ENCODE measurements around the gene TMEM184A.
A peak's percentile ranks its signal among the peaks of the same experiment; 100 is the strongest.

Gene TMEM184A

DNA sequence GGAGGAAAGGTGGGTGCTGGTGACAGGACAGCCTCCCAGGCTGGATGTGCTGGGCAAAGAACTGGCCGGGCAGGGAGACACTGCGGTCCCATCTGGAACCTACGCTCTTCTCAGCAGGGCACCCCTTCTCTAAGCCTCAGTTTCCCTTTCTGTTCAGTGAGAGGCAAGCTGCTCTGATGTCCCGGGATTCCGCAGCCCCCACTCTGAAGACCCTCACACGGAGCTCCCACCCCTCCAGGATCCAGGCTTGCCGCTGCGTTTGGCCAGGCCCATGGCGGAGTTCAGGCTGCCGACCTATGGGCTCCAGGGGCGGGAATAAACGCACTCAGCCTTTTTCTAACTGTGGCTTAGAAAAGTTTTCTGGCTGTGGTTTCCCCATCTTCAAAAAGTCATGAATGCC, 41.6 kb downstream of the TMEM184A start:
- Mint-ChIP-seq H3K27me3 (peaks cover 13% of the 10 kb centered on the region), H3K36me3 (ENCODE audit: low read depth) (no peaks in the 10 kb centered on the region), H3K4me3 (no peak overlapping the region), H3K4me1 (ENCODE audit: low read depth) (peaks cover 43% of the 10 kb centered on the region), H3K27ac (peak overlapping the region; percentile 90), H3K9me3 (peaks cover 5% of the 10 kb centered on the region)
- intact Hi-C loops (cut with micrococcal nuclease) = no loop called here

GRCh38 chr7:1513657-1514095, 42.3 kb downstream of the TMEM184A start:
- Mint-ChIP-seq H3K27me3 (peaks cover 13% of the 10 kb centered on the region), H3K4me3 (no peak overlapping the region), H3K9me3 (no peaks in the 10 kb centered on the region), H3K36me3 (ENCODE audit: low read depth) (no peaks in the 10 kb centered on the region), H3K27ac (peak overlapping the region; percentile 90), H3K4me1 (ENCODE audit: low read depth) (peaks cover 43% of the 10 kb centered on the region)
- intact Hi-C loops (cut with micrococcal nuclease) = no loop called here

- Mint-ChIP-seq H3K9me3 (no peaks in the 10 kb centered on the region), H3K4me1 (ENCODE audit: low read depth) (peaks cover 43% of the 10 kb centered on the region), H3K27ac (peak overlapping the region; percentile 90), H3K4me3 (peak overlapping the region; percentile 20), H3K36me3 (ENCODE audit: low read depth) (no peaks in the 10 kb centered on the region), H3K27me3 (peaks cover 13% of the 10 kb centered on the region)
- intact Hi-C loops (cut with micrococcal nuclease) = no loop called here
Observed at GRCh38 chr7:1512781-1513656, 43.0 kb downstream of the TMEM184A start.

DNA sequence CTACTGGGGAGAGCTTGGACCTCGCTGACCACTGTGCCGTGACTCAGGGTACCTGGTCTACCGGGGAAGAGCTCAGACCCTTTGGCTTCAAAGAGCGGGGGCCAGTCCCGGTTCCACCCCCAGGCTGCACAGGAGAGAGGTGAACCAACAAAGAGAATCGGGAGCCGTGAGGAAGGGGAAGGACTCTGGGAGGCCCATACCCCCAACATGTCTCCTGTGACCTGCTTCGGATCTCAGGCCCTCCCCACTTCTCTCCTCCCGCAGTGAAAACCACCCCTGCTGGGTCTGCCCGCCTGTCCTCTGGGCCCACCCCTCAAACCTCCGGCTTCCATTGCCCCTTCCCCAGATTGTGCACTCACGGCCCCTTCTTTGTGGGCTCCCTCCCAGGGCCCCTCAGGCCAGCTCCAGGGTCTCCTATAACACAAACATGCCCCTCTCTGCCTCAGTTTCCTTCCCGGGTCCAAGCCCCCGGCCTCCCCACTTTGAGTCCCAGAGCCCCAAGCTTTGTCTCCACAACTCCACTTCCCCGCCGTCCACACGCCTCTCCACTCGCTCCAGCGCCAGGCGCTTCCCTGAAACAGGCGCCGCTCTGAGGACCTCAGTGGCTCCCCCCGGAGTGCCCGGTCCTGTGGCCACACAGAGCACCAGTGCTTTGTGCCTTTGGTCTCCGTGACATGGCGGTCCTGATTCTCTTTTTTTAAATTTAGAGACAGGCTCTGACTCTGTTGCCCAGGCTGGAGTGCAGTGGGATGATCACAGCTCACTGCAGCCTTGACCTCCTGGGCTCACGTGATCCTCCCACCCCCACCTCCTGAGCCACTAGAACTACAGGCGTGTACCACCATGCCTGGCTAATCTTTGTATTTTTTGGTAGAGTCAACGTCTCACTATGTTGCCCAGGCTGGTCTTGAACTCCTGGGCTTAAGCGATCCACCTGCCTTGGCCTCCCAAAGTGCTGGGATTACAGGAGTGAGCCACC, 44.3 kb downstream of the TMEM184A start:
- Mint-ChIP-seq H3K27ac (peak overlapping the region; percentile 90), H3K9me3 (no peaks in the 10 kb centered on the region), H3K4me1 (ENCODE audit: low read depth) (peaks cover 49% of the 10 kb centered on the region), H3K4me3 (no peak overlapping the region), H3K27me3 (peaks cover 13% of the 10 kb centered on the region), H3K36me3 (ENCODE audit: low read depth) (no peaks in the 10 kb centered on the region)
- intact Hi-C loops (cut with micrococcal nuclease) = no loop called here

DNA sequence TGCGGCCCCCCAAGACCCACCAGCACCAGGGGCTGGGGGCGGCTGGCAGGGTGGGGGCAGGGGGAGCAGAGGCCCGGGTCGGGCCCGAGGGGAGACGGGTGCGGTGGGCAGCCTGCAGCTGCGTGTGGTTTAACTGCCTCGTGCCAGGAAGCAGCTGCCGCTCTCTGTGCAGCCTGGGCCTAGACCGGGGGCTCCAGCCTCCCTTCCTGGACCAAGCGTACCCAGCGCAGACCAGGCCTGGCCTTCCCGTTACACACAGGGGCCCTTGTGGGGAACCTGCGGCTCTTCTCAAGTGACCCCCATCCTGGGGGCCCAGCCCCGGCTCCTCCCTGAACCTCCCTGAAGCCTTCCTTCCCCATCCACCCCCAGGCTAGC, 45.2 kb downstream of the TMEM184A start:
- no peaks in the 10 kb centered on the region for H3K36me3 Mint-ChIP-seq (ENCODE audit: low read depth)
- no peak overlapping the region for H3K4me3 Mint-ChIP-seq
- intact Hi-C loops (cut with micrococcal nuclease) = no loop called here
- H3K4me1 Mint-ChIP-seq (ENCODE audit: low read depth) = peaks cover 59% of the 10 kb centered on the region
- no peaks in the 10 kb centered on the region for H3K9me3 Mint-ChIP-seq
- peak overlapping the region; percentile 90 for H3K27ac Mint-ChIP-seq
- H3K27me3 Mint-ChIP-seq = peaks cover 13% of the 10 kb centered on the region

DNA sequence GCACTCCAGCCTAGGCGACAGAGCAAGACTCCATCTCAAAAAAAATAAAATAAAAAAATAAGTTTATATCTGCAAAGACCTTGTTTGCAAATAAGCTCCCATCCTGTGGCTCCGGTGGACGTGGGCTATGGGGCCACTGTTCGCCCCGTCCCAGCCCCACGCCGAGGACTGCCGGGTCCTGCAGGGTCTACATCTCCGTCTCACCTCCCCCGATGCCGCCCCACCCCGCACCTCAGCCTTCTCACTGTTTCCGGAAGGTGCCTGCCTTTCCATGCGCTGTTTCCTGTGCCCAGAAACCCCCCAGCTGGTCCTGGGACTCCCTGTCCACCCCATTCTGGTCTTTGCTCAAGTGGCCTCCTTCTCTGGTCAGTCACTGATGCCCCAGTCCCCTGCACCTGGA, 46.8 kb downstream of the TMEM184A start:
- Mint-ChIP-seq H3K4me3 (no peak overlapping the region), H3K36me3 (ENCODE audit: low read depth) (no peaks in the 10 kb centered on the region), H3K9me3 (no peaks in the 10 kb centered on the region), H3K4me1 (ENCODE audit: low read depth) (peaks cover 53% of the 10 kb centered on the region), H3K27ac (no peak overlapping the region), H3K27me3 (peaks cover 13% of the 10 kb centered on the region)
- intact Hi-C loops (cut with micrococcal nuclease) = no loop called here

GRCh38 chr7:1508277-1508758, 47.7 kb downstream of the TMEM184A start:
- no peak overlapping the region for H3K27ac Mint-ChIP-seq
- peaks cover 49% of the 10 kb centered on the region for H3K4me1 Mint-ChIP-seq (ENCODE audit: low read depth)
- peaks cover 13% of the 10 kb centered on the region for H3K27me3 Mint-ChIP-seq
- H3K4me3 Mint-ChIP-seq = no peak overlapping the region
- intact Hi-C loops (cut with micrococcal nuclease) = no loop called here
- peaks cover 6% of the 10 kb centered on the region for H3K36me3 Mint-ChIP-seq (ENCODE audit: low read depth)
- no peaks in the 10 kb centered on the region for H3K9me3 Mint-ChIP-seq

- Mint-ChIP-seq H3K4me3 (peak overlapping the region; percentile 62), H3K4me1 (ENCODE audit: low read depth) (peaks cover 45% of the 10 kb centered on the region), H3K27me3 (peaks cover 1% of the 10 kb centered on the region), H3K9me3 (no peaks in the 10 kb centered on the region), H3K27ac (peak overlapping the region; percentile 67), H3K36me3 (ENCODE audit: low read depth) (peaks cover 29% of the 10 kb centered on the region)
- intact Hi-C loops (cut with micrococcal nuclease) = loop anchor here (2.0 kb wide), 1 partner anchor 27 kb away; no protein-coding TSS in a partner anchor
Observed at GRCh38 chr7:1505731-1506550, 50.1 kb downstream of the TMEM184A start.

- H3K36me3 Mint-ChIP-seq (ENCODE audit: low read depth) = peaks cover 47% of the 10 kb centered on the region
- intact Hi-C loops (cut with micrococcal nuclease) = loop anchor here (2.0 kb wide), 1 partner anchor 29 kb away; no protein-coding TSS in a partner anchor
- H3K4me3 Mint-ChIP-seq = peak within 1 kb of the TSS; percentile 91
- peaks cover 49% of the 10 kb centered on the region for H3K4me1 Mint-ChIP-seq (ENCODE audit: low read depth)
- peak within 1 kb of the TSS; percentile 78 for H3K27ac Mint-ChIP-seq
- H3K9me3 Mint-ChIP-seq = no peaks in the 10 kb centered on the region
- H3K27me3 Mint-ChIP-seq = no peaks in the 10 kb centered on the region
Observed at GRCh38 chr7:1503816-1504775, 51.9 kb downstream of the TMEM184A start, which contains the start of gene INTS1. TSS of gene INTS1 (minus strand) at chr7:1504389. CDS start at chr7:1503960, 429 bp downstream.

- intact Hi-C loops (cut with micrococcal nuclease) = no loop called here
- H3K9me3 Mint-ChIP-seq = no peaks in the 10 kb centered on the region
- peak overlapping the region; percentile 91 for H3K4me3 Mint-ChIP-seq
- peaks cover 49% of the 10 kb centered on the region for H3K4me1 Mint-ChIP-seq (ENCODE audit: low read depth)
- peak overlapping the region; percentile 78 for H3K27ac Mint-ChIP-seq
- H3K27me3 Mint-ChIP-seq = no peaks in the 10 kb centered on the region
- H3K36me3 Mint-ChIP-seq (ENCODE audit: low read depth) = peaks cover 54% of the 10 kb centered on the region
Observed at GRCh38 chr7:1503390-1503789, 52.6 kb downstream of the TMEM184A start.

- H3K9me3 Mint-ChIP-seq = no peaks in the 10 kb centered on the region
- peak overlapping the region; percentile 78 for H3K27ac Mint-ChIP-seq
- H3K4me3 Mint-ChIP-seq = peak overlapping the region; percentile 91
- intact Hi-C loops (cut with micrococcal nuclease) = no loop called here
- H3K4me1 Mint-ChIP-seq (ENCODE audit: low read depth) = peaks cover 49% of the 10 kb centered on the region
- H3K27me3 Mint-ChIP-seq = no peaks in the 10 kb centered on the region
- H3K36me3 Mint-ChIP-seq (ENCODE audit: low read depth) = peaks cover 60% of the 10 kb centered on the region
Observed at GRCh38 chr7:1502845-1503244, 53.2 kb downstream of the TMEM184A start.

DNA sequence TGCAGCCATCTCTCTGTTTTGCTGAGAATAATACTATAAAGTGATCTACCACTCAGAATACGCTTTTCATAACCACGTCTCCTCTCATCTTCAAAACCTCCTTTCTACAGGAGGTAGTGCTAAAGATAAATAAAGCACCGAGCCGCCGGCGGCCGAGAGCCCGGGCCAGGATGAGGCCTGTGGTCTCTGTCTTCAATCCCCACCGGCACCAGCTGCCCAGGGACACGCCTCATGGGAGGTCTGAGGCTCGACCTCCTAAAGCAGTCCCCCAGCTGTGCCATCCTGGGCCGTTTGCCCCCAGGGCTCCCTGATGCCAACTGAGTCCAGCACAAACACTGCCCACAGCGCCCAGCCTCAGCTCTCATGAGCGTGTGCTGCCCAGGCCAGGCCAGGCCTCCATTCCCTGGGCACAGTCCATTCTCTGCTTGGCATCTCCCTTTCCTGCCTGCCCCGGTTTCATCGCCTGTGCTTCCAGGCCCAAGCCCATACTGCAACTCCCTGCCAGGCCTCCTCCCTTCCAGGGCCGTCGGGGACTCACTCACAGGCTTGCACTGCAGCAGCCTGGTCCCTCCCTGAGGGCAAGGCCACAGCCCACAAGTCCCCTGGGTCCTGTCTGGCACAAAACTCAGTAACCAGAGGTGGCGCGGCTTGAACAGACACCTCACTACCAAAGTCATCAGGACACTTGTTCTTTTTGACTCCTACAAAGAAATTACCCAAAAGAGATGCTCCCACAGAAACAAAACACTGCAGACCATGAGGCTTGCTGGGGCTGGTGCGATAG, 54.3 kb downstream of the TMEM184A start:
- peaks cover 42% of the 10 kb centered on the region for H3K4me1 Mint-ChIP-seq (ENCODE audit: low read depth)
- H3K27me3 Mint-ChIP-seq = no peaks in the 10 kb centered on the region
- intact Hi-C loops (cut with micrococcal nuclease) = no loop called here
- H3K27ac Mint-ChIP-seq = no peak overlapping the region
- no peaks in the 10 kb centered on the region for H3K9me3 Mint-ChIP-seq
- no peak overlapping the region for H3K4me3 Mint-ChIP-seq
- peaks cover 71% of the 10 kb centered on the region for H3K36me3 Mint-ChIP-seq (ENCODE audit: low read depth)

Measured in dendritic cell treated with granulocyte-macrophage colony-stimulating factor and Interleukin-4, amounts not matched to agents 40 ng/mL and 50 ng/mL, for 4 days (primary cell).